Measurements from ENCODE around the gene MSL1.

MSL1 gene

DNA sequence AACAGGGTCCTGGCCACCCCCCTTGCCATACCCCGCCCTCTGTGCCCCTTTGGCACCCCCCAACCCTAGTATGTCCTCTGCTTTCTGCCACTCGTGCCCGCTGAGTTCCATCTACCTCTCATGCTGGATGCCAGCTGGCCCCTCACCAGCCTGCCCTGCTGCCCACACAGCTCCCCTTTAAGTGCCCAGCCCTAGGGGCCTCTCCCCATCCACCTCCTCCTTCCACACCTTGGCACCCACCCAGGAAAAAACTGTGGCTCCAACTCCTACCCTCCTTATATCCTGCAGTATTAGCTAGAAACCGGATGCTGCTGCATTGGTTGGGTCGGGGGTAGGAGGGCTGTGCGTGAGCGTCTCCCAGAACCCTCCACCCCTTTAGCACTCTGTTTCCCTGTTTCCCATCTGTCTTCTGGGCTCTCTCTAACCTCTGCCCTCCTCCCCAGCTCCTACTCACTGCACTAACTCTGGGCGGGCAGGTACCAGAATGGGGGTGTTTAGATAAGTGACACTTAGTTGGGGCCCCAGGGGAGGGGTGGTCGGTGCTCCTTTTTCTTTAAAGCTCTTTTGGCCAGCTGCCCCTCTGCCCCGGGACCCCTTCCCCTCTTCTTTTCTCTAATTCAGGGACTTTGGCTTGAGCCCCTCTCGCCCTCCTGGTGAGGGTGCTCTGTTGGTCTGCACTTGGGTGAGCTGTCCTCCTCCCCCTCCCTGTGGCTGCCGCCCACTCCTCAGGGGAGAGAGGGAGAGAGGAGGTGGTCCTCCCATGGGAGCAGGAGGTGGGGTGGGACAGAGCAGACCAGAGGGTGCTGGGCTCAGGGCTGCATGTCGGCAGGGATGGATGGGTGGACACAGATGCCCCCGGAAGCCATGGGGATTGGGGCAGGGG is 31.3 kb upstream of the MSL1 start:
- DNase-seq (ENCODE audit: low read depth, low spot score) = peak; percentile 28

GRCh38 chr17:40091691-40092397 is 29.9 kb upstream of the MSL1 start:
- DNase-seq (ENCODE audit: low read depth, low spot score) = no peak

DNA sequence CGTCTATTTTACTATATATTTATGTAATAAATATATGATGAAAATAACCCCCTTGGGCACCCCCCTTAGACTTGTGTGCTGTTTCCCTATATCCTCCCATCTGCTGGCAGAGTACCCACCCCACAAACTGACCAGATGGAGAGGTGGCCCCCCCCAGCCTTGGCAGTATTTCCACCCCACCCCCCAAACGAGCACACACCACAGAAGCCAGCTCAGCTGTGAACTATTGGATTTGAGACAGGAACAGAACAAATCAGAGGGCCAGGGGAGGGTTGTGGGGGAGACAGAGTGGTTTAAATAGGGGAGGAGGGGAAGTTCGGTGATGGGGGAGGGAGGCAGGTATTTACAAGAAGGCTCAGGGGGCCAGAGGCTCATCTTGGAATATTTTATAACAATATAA is 29.2 kb upstream of the MSL1 start:
- no peak for DNase-seq (ENCODE audit: low read depth, low spot score)

- DNase-seq (ENCODE audit: low read depth, low spot score) = no peak
Measured at GRCh38 chr17:40093005-40093579, 28.7 kb upstream of the MSL1 start.

- DNase-seq (ENCODE audit: low read depth, low spot score) = no peak
Measured at GRCh38 chr17:40093580-40094201, 28.1 kb upstream of the MSL1 start.

DNA sequence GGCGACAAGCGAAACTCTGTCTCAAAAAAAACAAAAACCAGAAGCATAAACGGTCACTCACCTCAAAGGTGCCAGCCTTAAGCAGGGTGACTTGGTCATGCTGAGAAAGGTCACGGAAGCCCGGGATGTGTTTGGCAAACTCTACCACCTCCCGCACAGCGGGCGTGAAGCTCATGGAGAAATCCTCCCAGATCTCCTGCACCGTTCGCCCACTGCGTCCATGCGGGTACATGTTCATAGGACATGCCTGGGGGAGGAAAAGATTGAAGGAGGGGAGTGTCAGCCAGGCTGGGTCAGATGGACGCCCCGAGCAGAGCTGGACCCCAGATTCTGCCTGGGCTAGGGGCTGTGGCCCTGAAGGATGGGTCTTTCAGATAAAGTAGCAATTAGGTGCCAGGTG is 26.9 kb upstream of the MSL1 start:
- DNase-seq (ENCODE audit: low read depth, low spot score) = no peak

DNA sequence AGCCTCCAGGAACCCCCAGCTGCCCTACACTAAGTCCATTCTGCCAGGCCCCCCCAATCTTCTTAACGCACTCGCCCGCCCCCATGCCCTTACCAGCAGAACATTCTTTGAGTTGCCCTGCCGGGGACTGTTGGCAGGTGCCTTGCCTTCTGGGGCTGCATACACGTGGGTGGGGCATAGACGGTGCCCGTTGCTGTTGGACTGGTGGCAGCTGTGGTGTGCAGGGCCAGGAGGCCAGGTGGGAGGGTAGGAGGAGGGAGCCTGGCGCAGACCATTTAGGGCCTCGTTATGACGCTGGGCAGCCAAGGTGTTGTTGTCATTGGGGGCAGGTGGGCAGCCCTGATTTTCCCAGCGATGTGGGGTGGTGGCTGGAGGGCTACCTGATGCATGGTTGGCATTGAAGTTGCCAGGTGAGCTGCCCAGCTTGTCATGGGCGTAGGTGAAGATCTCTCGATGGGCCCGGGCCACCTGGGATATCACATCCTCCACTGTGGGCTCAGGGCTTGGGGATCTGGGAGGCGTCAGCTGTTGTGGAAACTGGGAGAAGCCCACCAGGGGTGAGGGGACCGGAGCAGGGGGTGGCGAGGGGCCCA is 26.3 kb upstream of the MSL1 start:
- no peak for DNase-seq (ENCODE audit: low read depth, low spot score)

DNA sequence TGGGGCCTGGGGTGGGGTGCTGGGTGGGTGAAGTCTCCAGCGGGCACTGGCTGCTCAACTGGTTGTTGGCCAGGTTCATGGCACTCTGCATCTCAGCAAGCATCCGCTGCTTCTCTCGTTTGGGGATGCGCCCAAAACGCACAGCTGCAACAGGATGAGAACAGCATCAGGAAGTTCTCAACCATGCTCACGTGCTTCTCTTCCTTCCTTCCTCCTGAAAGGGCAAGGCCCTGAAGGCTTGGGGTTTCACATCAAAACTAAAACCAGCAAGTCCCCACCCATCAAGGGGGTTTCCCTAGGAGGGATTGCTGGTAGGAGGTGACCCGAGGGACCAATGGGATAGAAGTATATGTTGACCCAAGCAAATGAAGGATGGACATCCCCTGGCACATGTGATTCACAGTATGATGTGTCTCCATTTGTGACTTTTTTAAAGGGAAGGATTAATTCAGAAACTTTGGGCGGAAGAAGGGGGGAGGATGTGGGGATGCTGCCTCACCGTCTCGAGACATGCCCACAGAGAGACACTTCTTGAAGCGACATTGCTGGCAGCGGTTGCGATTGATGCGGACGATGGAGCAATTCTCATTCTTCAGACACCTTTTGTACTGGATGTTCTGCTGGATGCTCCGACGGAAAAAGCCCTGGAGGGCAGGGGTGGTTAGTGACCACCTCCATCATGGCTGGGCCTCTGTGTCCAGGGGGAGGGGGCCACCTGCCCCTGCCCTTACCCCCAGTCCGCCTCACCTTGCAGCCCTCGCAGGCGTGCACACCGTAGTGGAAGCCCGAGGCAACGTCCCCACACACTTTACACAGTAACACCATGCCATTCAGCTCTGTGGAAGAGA is 25.6 kb upstream of the MSL1 start:
- no peak for DNase-seq (ENCODE audit: low read depth, low spot score)

GRCh38 chr17:40097087-40097486 is 24.7 kb upstream of the MSL1 start:
- no peak for DNase-seq (ENCODE audit: low read depth, low spot score)

DNA sequence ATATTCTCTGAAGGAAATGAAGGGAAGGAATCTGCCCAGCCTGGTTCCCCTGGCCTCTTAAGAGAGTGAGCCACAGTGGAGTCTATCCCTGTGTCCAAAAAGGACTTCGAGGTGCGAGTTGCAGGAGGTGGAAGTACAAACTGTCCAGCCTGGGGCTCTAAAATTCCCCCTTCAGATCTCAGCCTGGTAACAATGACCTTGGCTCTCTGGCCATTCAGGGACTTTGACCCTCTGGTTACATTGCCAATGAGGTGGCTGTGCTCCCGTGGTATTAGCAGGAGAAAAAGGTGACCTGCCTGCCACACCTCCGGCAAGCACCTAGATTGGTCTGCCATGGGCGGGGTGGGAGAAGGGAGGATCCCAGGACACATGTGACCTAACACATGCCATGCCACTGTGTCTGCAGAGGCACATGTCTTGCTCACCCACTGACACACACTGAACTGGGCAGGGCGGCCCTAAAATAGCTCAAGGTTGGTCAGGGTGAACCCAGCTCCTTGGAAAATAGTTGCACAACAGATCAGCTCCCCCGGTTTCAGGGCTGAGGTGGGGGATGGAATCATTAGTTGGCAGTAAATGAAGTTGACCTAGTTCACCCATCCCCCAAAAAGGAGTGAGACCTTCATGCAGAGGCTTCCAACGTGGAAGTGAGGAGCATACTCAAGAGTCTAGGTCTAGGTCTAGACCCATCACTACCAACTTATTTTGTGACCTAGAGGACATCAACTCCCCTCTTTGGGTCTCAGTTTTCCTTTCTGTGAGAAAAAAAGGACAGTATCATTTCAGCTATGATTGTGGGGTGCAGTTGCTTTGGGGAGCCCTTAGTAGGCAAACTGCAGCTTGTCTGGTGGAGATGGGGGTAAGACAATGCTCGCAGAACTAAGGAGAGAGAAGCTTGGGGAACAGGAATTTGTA is 23.6 kb upstream of the MSL1 start:
- no peak for DNase-seq (ENCODE audit: low read depth, low spot score)

GRCh38 chr17:40098846-40099618 is 22.7 kb upstream of the MSL1 start:
- peak; percentile 98 for DNase-seq (ENCODE audit: low read depth, low spot score)

GRCh38 chr17:40099619-40100418 is 22.0 kb upstream of the MSL1 start:
- DNase-seq (ENCODE audit: low read depth, low spot score) = no peak

- no peak for DNase-seq (ENCODE audit: low read depth, low spot score)
Measured at GRCh38 chr17:40100419-40100668, 21.4 kb upstream of the MSL1 start, which contains the start of gene NR1D1. Gene NR1D1 (minus strand): TSS chr17:40100589. CDS start chr17:40100094, 495 bp downstream.

DNA sequence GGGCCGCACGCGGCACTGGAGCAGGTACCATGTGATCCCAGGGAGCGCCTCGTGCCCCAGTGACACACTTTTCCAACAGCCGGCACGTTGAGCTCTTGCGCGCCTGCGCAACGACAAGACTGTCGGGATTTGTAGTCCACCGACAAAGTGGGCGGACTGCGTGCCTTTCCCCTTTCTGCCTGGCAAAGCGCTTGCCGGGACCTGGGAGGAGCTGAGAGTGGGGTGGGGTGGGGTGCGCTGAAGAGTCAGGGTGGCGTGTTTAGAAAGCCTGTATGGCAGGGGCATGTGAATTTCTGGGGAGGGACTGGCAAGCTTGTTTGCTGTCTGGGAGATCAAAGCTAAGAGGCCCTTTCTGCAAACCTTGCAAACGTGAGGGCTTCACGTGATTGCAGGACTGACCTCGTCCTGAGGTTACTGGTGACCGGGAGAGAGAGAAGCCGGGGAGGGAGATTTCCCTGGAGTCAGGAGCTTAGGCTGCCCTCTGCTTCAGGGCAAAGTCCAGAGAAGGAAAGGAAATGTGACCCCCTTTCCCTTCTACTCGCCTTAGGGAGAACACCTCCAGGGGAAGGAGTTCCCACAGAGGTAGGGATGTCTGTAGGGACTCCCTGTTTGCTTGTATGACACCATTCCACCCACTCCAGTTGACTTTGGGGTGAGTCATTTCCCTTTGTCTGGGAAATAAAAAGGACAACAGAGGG is 21.0 kb upstream of the MSL1 start:
- peak; percentile 99 for DNase-seq (ENCODE audit: low read depth, low spot score)

DNA sequence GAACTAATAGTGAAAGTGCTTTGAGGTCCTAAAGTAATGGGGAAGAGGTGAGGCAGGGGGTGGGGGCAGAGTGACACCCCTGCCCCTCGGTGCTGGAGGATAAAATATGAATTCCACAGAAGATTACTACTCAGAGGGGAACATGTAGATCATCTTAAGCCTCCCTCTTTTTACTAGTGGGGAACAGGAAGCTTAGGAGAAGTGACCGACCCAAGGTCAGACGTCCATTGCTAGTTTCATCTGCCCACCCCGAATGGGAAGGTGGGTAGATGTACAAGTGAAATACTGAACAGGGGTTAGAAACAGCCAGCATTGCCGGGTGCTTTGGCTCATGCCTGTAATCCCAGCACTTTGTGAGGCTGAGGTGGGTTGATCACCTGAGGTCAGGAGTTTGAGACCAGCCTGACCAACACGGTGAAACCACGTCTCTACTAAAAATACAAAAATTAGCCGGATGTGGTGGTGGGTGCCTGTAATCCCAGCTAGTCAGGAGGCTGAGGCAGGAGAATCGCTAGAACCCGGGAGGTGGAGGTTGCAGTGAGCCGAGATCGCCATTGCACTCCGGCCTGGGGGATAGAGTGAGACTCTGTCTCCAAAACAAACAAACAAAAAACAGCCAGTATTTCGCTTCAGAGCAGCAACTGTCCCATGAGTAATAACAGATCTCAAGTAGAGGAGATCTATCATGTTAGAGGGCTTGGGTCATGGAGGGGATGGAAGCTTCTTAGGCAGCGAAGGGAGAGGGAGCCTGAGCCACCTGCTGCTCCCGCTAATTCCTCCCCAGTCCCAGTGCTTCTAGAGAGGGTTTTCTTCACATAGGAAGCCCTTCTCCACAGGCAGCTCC is 20.2 kb upstream of the MSL1 start:
- DNase-seq (ENCODE audit: low read depth, low spot score) = no peak

DNA sequence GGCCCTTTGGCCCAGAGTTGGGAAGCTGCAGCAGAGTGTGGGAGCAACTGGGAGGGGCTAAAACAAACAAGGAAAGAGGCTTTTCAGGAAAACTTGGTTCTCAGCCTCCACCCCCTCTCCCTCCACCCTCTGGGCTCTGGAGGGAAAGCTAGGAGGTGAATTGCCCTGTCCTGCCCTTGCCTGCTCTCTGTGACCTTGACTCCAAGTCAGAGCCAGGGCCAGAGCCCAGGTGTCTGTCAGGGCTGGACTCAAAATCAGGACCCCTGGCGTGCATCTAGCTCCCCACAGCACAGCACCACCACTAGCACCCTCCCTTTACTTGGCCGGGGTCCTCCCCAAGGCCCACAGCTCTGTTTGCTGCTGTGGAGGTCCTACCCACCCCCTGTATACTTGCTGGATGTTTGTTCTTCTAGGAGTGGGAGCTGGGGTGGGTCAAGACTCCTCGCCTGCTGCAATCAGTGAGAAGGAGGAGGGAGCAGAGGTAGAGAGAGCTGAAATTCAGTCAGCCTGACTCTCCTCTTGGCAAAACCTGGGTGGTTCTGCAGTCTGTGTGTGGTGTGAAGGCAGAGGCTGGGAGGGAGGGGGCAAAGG is 18.6 kb upstream of the MSL1 start:
- no peak for DNase-seq (ENCODE audit: low read depth, low spot score)
